Measurements from ENCODE around the gene ERF.

The ERF gene

DNA sequence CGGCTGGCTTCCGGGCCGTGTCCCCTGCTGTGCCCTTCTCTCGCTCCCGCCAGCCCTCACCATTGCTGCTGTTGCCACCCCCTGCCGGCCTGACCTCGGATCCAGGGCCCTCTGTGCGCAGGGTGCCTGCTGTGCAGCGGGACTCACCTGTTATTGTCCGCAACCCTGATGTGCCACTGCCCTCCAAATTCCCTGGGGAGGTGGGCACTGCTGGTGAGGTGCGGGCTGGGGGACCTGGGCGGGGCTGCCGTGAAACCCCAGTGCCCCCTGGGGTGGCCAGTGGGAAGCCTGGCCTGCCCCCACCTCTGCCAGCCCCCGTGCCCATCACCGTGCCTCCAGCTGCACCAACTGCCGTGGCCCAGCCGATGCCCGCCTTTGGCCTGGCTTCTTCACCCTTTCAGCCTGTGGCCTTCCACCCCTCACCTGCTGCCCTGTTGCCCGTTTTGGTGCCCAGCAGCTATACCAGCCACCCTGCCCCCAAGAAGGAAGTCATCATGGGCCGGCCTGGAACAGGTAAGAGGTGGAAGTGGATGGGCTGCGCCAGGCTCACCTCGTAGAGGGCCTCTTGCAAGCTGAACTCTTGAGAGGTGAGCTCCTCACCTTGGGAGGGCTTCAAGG lies 19.2 kb upstream of the ERF start:
- no peak for DNase-seq (ENCODE audit: low spot score)
- TF ChIP-seq, protein P1, sequence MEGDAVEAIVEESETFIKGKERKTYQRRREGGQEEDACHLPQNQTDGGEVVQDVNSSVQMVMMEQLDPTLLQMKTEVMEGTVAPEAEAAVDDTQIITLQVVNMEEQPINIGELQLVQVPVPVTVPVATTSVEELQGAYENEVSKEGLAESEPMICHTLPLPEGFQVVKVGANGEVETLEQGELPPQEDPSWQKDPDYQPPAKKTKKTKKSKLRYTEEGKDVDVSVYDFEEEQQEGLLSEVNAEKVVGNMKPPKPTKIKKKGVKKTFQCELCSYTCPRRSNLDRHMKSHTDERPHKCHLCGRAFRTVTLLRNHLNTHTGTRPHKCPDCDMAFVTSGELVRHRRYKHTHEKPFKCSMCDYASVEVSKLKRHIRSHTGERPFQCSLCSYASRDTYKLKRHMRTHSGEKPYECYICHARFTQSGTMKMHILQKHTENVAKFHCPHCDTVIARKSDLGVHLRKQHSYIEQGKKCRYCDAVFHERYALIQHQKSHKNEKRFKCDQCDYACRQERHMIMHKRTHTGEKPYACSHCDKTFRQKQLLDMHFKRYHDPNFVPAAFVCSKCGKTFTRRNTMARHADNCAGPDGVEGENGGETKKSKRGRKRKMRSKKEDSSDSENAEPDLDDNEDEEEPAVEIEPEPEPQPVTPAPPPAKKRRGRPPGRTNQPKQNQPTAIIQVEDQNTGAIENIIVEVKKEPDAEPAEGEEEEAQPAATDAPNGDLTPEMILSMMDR (IDR thresholded peaks at IDR 0.05; ENCODE audit: extremely low read depth, missing control alignments) = no peak

DNA sequence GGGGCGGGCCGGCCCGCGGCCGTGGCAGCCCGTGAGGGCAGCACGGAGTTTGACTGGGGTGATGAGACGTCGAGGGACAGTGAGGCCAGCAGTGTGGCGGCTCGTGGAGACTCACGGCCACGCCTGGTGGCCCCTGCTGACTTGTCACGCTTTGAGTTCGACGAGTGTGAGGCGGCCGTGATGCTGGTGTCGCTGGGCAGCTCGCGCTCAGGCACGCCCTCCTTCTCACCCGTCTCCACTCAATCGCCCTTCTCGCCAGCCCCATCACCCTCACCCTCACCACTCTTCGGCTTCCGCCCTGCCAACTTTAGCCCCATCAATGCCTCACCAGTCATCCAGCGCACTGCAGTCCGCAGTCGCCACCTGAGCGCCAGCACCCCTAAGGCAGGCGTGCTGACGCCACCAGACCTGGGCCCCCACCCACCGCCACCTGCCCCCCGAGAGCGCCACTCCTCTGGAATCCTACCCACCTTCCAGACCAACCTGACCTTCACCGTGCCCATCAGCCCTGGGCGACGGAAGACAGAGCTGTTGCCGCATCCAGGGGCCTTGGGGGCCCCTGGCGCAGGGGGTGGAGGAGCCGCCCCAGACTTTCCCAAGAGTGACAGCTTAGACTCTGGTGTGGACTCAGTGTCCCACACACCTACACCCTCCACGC lies 18.6 kb upstream of the ERF start:
- DNase-seq (ENCODE audit: low spot score) = no peak
- TF ChIP-seq, protein P1 (IDR thresholded peaks at IDR 0.05; ENCODE audit: extremely low read depth, missing control alignments) = no peak

DNA sequence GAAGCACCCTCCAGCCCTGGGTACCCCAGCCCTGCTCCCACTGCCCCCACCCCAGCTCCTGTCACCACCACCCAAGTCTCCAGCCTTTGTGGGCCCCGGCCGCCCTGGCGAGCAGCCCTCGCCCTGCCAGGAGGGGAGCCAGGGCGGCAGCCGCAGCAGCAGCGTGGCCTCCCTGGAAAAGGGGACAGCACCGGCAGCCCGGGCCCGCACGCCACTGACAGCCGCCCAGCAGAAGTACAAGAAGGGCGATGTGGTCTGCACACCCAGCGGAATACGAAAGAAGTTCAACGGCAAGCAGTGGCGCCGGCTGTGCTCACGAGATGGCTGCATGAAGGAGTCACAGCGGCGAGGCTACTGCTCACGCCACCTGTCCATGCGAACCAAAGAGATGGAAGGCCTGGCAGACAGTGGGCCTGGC lies 18.1 kb upstream of the ERF start:
- TF ChIP-seq, protein P1 (IDR thresholded peaks at IDR 0.05; ENCODE audit: extremely low read depth, missing control alignments) = no peak
- no peak for DNase-seq (ENCODE audit: low spot score)

DNA sequence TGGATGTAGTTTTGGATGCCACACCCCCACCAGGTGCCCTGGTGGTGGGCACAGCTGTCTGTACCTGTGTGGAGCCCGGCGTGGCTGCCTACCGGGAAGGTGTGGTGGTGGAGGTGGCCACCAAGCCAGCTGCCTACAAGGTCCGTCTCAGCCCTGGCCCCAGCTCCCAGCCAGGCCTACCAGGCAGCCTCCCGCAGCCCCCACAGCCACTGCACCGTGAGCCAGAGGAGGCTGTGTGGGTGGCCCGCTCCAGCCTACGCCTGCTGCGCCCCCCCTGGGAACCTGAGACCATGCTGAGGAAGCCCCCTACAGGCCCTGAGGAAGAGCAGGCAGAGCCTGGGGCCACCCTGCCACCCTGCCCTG lies 17.6 kb upstream of the ERF start:
- TF ChIP-seq, protein P1 (IDR thresholded peaks at IDR 0.05; ENCODE audit: extremely low read depth, missing control alignments) = no peak

DNA sequence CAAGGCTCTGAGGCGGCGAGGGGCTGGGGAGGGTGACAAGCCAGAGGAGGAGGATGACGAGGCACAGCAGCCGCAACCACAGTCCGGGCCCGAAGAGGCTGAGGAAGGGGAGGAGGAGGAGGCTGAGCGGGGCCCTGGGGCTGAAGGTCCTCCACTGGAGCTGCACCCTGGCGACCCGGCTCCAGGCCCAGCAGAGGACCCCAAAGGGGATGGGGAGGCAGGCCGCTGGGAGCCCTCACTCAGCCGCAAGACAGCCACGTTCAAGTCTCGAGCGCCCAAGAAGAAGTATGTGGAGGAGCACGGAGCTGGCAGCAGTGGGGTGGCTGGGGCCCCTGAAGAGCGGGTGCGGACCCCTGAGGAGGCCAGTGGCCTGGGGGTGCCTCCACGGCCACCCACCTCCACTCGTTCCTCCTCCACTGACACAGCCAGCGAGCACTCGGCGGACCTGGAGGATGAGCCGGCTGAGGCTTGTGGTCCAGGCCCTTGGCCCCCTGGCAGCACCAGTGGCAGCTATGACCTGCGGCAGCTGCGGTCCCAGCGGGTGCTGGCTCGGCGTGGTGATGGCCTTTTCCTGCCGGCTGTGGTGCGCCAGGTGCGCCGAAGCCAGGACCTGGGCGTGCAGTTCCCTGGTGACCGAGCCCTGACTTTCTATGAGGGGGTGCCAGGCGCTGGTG lies 17.1 kb upstream of the ERF start:
- TF ChIP-seq, protein P1 (IDR thresholded peaks at IDR 0.05; ENCODE audit: extremely low read depth, missing control alignments) = no peak
- no peak for DNase-seq (ENCODE audit: low spot score)

More for the DNA sequence above, 17.6 kb upstream of the ERF start:
- no peak for DNase-seq (ENCODE audit: low spot score)

DNA sequence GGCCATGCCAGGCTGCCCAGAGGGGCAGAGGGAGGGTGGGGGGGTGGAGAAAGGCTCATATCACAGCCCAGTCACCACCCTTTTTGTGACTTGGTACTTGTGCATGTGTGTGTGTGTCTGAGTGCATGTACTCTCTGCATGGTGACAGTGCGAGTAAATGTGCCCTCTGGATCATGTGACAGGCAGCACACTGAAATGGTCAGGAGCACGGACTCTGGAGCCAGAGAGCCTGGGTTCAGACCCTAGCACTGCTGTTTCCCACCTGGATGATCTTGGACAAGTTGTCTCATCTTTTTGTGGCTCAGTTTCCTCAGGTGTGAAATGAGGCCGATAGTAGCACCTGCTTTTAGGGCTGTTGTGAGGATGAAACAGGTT lies 16.1 kb upstream of the ERF start:
- TF ChIP-seq, protein P1 (IDR thresholded peaks at IDR 0.05; ENCODE audit: extremely low read depth, missing control alignments) = no peak
- DNase-seq (ENCODE audit: low spot score) = no peak

DNA sequence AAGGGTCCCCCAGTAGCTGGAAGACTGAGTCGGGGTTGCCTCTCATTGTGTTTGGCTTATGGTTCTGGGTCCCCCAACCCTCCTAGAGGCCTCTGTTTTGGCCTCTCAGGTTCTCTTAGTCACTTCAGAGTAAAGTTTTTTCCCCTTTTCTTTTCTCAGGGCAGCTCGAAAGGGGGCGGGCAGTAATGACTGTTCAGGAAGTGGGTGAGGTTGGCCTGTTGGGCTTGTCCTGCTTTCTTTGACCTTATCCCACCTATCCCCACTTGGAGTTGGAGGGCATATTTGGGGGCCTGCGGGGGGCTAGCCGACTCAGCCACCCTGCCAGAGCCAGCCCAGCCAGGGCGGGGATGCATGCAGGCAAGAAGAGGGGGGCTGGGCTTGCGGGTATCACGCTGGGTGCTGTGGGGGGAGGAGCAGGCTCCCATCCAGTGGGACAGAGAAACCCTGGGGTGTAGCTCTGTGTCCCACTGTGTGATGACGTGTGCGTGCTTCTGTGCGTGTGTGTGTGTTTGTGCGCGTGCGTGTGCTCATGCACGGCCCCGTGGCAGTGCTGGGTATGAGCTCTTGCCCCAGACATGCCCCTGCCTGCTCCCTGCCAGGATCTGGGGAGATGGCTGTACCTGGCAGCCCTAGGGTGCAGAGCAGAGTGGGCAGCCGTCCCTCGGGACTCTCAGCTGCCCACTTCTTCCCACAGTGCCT lies 15.6 kb upstream of the ERF start:
- peak; percentile 68 for DNase-seq (ENCODE audit: low spot score)

More for the DNA sequence above, 15.6 kb upstream of the ERF start:
- TF ChIP-seq, protein P1 (IDR thresholded peaks at IDR 0.05; ENCODE audit: extremely low read depth, missing control alignments) = no peak

Data from GM20000 (cell line).